HUES64 (cell line): ENCODE data around the gene ZCCHC10.
"Not testable (repeated sequence)": the region's sequence is repeated elsewhere in the genome, so short reads cannot be mapped to it uniquely, and the experiment has no call there.

ENCODE experiments used
- H3K27ac ChIP-seq: 2 replicates; pipeline ENCODE4 v1.7.0; 2013; ENCODE audit warnings: low read depth, low read length, inconsistent platforms
- H3K27me3 ChIP-seq: 2 replicates; pipeline ENCODE4 v1.6.1; 2013; ENCODE audit warnings: mild to moderate bottlenecking, low read length; ENCODE audit not compliant: insufficient read depth
- H3K36me3 ChIP-seq: 2 replicates; pipeline ENCODE4 v1.6.1; 2013; ENCODE audit warnings: mild to moderate bottlenecking, low read length; ENCODE audit not compliant: insufficient read depth
- H3K4me1 ChIP-seq: 2 replicates; pipeline ENCODE4 v1.6.1; 2013; ENCODE audit warnings: mild to moderate bottlenecking, low read length, moderate library complexity; ENCODE audit not compliant: insufficient read depth
- H3K4me3 ChIP-seq: 2 replicates; pipeline ENCODE4 v1.5.1; 2013; ENCODE audit warnings: mild to moderate bottlenecking, low read length, moderate library complexity
- H3K9ac ChIP-seq: 2 replicates; pipeline ENCODE4 v1.6.1; 2013; ENCODE audit warnings: mild to moderate bottlenecking, low read depth, low read length
- H3K9me3 ChIP-seq: 2 replicates; pipeline ENCODE4 v1.6.1; 2013; ENCODE audit warnings: low read depth, low read length; ENCODE audit not compliant: insufficient read depth
- WGBS: fragments of 150-250, 120-280 bp; methylation state at CpG from one replicate; pipeline ENCODE4 v1.1.7; 2013; ENCODE audit warnings: missing lambda C conversion rate; 5-methylcytosine and 5-hydroxymethylcytosine counted together

ZCCHC10 gene

GRCh38 chr5:133041157-133041784 lies 14.9 kb upstream of the ZCCHC10 start:
- Histone ChIP-seq H3K4me1 (no peaks in the 10 kb centered on the region; the same call in 1 of the 2 replicates), H3K27me3 (no peaks in the 10 kb centered on the region), H3K27ac (no peak overlapping the region), H3K4me3 (no peak overlapping the region), H3K9me3 (no peaks in the 10 kb centered on the region), H3K36me3 (no peaks in the 10 kb centered on the region), H3K9ac (no peak overlapping the region)
- WGBS: 90% methylated on average over 3 of the region's 3 CpGs

- not testable (repeated sequence) for H3K27ac ChIP-seq, H3K4me3 ChIP-seq, H3K36me3 ChIP-seq, H3K4me1 ChIP-seq, H3K9ac ChIP-seq, H3K9me3 ChIP-seq, H3K27me3 ChIP-seq
- 97% methylated on average over 5 of the region's 6 CpGs for WGBS
These were observed 10.3 kb upstream of the ZCCHC10 start for GRCh38 chr5:133036677-133037076.

- WGBS: 95% methylated on average over 2 of the region's 2 CpGs
- Histone ChIP-seq H3K9ac (no peak overlapping the region), H3K27ac (no peak overlapping the region), H3K4me3 (no peak overlapping the region), H3K4me1 (0 out of 2 replicates have a peak, but pooled peaks cover 5% of the 10 kb centered on the region), H3K9me3 (no peaks in the 10 kb centered on the region), H3K27me3 (no peaks in the 10 kb centered on the region), H3K36me3 (no peaks in the 10 kb centered on the region)
These were observed 8.9 kb upstream of the ZCCHC10 start for GRCh38 chr5:133035224-133035623.

- Histone ChIP-seq H3K9ac (no peak overlapping the region), H3K27ac (no peak overlapping the region), H3K4me3 (no peak overlapping the region), H3K9me3 (no peaks in the 10 kb centered on the region), H3K36me3 (no peaks in the 10 kb centered on the region), H3K27me3 (no peaks in the 10 kb centered on the region), H3K4me1 (0 out of 2 replicates have a peak, but pooled peaks cover 5% of the 10 kb centered on the region)
- WGBS: 96% methylated on average over 11 of the region's 11 CpGs
These were observed 7.7 kb upstream of the ZCCHC10 start for GRCh38 chr5:133034064-133034463.

GRCh38 chr5:133032852-133033742 lies 6.7 kb upstream of the ZCCHC10 start:
- Histone ChIP-seq H3K4me1 (0 out of 2 replicates have a peak, but pooled peaks cover 5% of the 10 kb centered on the region), H3K9me3 (no peaks in the 10 kb centered on the region), H3K36me3 (no peaks in the 10 kb centered on the region), H3K4me3 (no peak overlapping the region), H3K27me3 (no peaks in the 10 kb centered on the region), H3K9ac (no peak overlapping the region), H3K27ac (no peak overlapping the region)
- 89% methylated on average over 5 of the region's 6 CpGs for WGBS

- 65% methylated on average over 1 of the region's 2 CpGs for WGBS
- H3K4me3 ChIP-seq: no peak overlapping the region
- H3K36me3 ChIP-seq: no peaks in the 10 kb centered on the region
- no peaks in the 10 kb centered on the region for H3K27me3 ChIP-seq
- H3K4me1 ChIP-seq: peaks cover 8% of the 10 kb centered on the region; the same call in 1 of the 2 replicates
- H3K27ac ChIP-seq: no peak overlapping the region
- no peak overlapping the region for H3K9ac ChIP-seq
- no peaks in the 10 kb centered on the region for H3K9me3 ChIP-seq
These were observed 4.1 kb upstream of the ZCCHC10 start for GRCh38 chr5:133030343-133031005.

GRCh38 chr5:133029416-133029815 lies 3.1 kb upstream of the ZCCHC10 start:
- peaks cover 8% of the 10 kb centered on the region; the same call in 1 of the 2 replicates for H3K4me1 ChIP-seq
- WGBS: 100% methylated on average over 1 of the region's 1 CpG
- no peaks in the 10 kb centered on the region for H3K27me3 ChIP-seq
- no peak overlapping the region for H3K9ac ChIP-seq
- no peak overlapping the region for H3K27ac ChIP-seq
- no peaks in the 10 kb centered on the region for H3K36me3 ChIP-seq
- no peaks in the 10 kb centered on the region for H3K9me3 ChIP-seq
- no peak overlapping the region for H3K4me3 ChIP-seq

GRCh38 chr5:133026664-133027153 lies 360 bp upstream of the ZCCHC10 start:
- Histone ChIP-seq H3K27ac (no peak overlapping the region), H3K9ac (no peak overlapping the region), H3K4me3 (peak overlapping the region; percentile 99), H3K27me3 (no peaks in the 10 kb centered on the region), H3K36me3 (peaks cover 6% of the 10 kb centered on the region; the same call in 1 of the 2 replicates), H3K9me3 (no peaks in the 10 kb centered on the region), H3K4me1 (peaks cover 3% of the 10 kb centered on the region; the same call in 1 of the 2 replicates)
- 21% methylated on average over 15 of the region's 15 CpGs for WGBS

GRCh38 chr5:133019471-133019870 lies 6.9 kb downstream of the ZCCHC10 start:
- H3K36me3 ChIP-seq: peaks cover 33% of the 10 kb centered on the region
- H3K4me1 ChIP-seq, H3K4me3 ChIP-seq, H3K27me3 ChIP-seq, H3K9me3 ChIP-seq, H3K27ac ChIP-seq, H3K9ac ChIP-seq: not testable (repeated sequence)
- WGBS: 95% methylated on average over 7 of the region's 7 CpGs

GRCh38 chr5:133017964-133018363 lies 8.4 kb downstream of the ZCCHC10 start:
- H3K9ac ChIP-seq: no peak overlapping the region
- no peak overlapping the region for H3K4me3 ChIP-seq
- H3K27ac ChIP-seq: no peak overlapping the region
- no peaks in the 10 kb centered on the region for H3K4me1 ChIP-seq
- 91% methylated on average over 4 of the region's 4 CpGs for WGBS
- H3K9me3 ChIP-seq: no peaks in the 10 kb centered on the region
- H3K27me3 ChIP-seq: no peaks in the 10 kb centered on the region
- H3K36me3 ChIP-seq: peaks cover 33% of the 10 kb centered on the region

- WGBS: 100% methylated on average over 1 of the region's 1 CpG
- Histone ChIP-seq H3K27me3 (no peaks in the 10 kb centered on the region), H3K4me1 (no peaks in the 10 kb centered on the region), H3K9me3 (no peaks in the 10 kb centered on the region), H3K36me3 (peaks cover 31% of the 10 kb centered on the region), H3K4me3 (no peak overlapping the region), H3K9ac (no peak overlapping the region), H3K27ac (no peak overlapping the region)
These were observed 10.9 kb downstream of the ZCCHC10 start for GRCh38 chr5:133015466-133015865.
